ENCODE measurements around the gene ECSCR.
"Not testable (repeated sequence)": the region's sequence is repeated elsewhere in the genome, so short reads cannot be mapped to it uniquely, and the experiment has no call there.

ECSCR gene

DNA sequence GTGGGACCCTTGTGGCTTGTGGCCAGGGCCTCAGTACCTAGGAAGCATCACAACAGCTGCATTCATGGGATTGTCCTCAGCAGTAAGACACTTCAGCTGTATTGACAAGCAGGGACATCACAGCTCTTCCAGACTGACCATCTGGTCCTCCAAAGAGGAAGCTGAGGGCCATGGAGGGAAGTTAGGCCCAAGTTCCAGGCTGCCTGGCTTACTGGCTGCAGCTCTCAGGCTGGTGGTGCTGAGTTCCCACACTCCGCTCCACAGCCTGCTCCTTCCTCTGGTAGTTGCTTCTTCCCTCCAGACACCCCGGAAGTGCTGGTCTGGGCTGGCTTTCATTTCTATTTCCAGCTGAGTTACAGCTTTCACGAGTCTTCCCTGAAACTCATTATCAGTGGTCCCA, 25.7 kb upstream of the ECSCR start:
- Histone ChIP-seq H3K9ac (ENCODE audit: low read depth in 1 of 2, low read length in 2 of 2) (no peak overlapping the region), H3K9me3 (ENCODE audit: control insufficient read depth in 2 of 2, low read length in 2 of 2) (no peaks in the 10 kb centered on the region), H3K4me1 (ENCODE audit: control insufficient read depth in 2 of 2, insufficient read depth in 2 of 2, low read length in 2 of 2) (peaks cover 0 to 6% of the 10 kb centered on the region in 2 donors), H3K36me3 (ENCODE audit: control insufficient read depth in 2 of 2, insufficient read depth in 2 of 2, low read length in 2 of 2) (no peaks in the 10 kb centered on the region), H3K4me3 (ENCODE audit: low read length in 2 of 2) (no peak overlapping the region), H3K27me3 (ENCODE audit: control insufficient read depth in 2 of 2, insufficient read depth in 2 of 2, low read length in 2 of 2) (no peaks in the 10 kb centered on the region), H3K27ac (ENCODE audit: low read depth in 2 of 2, low read length in 2 of 2) (peak overlapping the region in 1 of 2 donors; percentile 68)

DNA sequence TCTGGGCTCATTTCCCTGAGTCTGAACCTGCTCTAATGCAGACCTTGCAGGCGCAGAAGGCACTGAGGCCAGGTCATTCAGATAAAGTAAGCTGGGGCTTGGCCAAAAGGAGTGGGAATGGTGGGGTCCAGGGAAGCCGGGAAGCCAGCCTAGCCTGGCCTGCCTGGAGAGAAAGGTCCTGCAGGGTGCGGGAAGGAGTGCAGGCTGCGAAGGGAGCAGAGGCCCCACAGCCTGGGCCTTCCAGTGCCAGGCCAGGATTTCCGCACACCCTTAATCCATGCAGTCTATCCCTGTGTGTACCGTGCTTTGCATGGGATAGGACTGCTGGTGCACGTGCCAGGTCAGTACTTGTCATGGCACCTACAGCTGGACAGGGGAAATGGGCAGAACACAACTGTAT, 23.7 kb upstream of the ECSCR start:
- H3K4me3 ChIP-seq (ENCODE audit: low read length in 2 of 2), result no peak overlapping the region
- H3K4me1 ChIP-seq (ENCODE audit: control insufficient read depth in 2 of 2, insufficient read depth in 2 of 2, low read length in 2 of 2), result peaks cover 17 to 19% of the 10 kb centered on the region in 2 donors
- H3K36me3 ChIP-seq (ENCODE audit: control insufficient read depth in 2 of 2, insufficient read depth in 2 of 2, low read length in 2 of 2), result no peaks in the 10 kb centered on the region
- no peak overlapping the region for H3K27ac ChIP-seq (ENCODE audit: low read depth in 2 of 2, low read length in 2 of 2)
- no peaks in the 10 kb centered on the region for H3K9me3 ChIP-seq (ENCODE audit: control insufficient read depth in 2 of 2, low read length in 2 of 2)
- H3K9ac ChIP-seq (ENCODE audit: low read depth in 1 of 2, low read length in 2 of 2), result no peak overlapping the region
- H3K27me3 ChIP-seq (ENCODE audit: control insufficient read depth in 2 of 2, insufficient read depth in 2 of 2, low read length in 2 of 2), result no peaks in the 10 kb centered on the region

DNA sequence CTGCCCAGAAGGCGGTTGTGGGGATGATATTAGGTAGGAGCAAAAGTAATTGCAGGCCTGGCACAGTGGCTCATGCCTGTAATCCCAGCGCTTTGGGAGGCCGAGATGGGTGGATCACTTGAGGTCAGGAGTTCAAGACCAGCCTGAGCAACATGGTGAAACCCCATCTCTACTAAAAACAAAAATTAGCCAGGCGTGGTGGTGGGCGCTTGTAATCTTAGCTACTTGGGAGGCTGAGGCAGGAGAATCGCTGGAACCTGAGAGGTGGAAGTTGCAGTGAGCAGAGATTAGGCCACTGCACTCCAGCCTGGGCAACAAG, 20.3 kb upstream of the ECSCR start:
- Histone ChIP-seq H3K9ac (ENCODE audit: low read depth in 1 of 2, low read length in 2 of 2) (peak overlapping the region in 1 of 2 donors; percentile 78), H3K4me1 (ENCODE audit: control insufficient read depth in 2 of 2, insufficient read depth in 2 of 2, low read length in 2 of 2) (peaks cover 25 to 28% of the 10 kb centered on the region in 2 donors), H3K27ac (ENCODE audit: low read depth in 2 of 2, low read length in 2 of 2) (peak overlapping the region; percentile 88 to 91), H3K4me3 (ENCODE audit: low read length in 2 of 2) (peak overlapping the region in 1 of 2 donors; percentile 69)
- not testable (repeated sequence) for H3K27me3 ChIP-seq (ENCODE audit: control insufficient read depth in 2 of 2, insufficient read depth in 2 of 2, low read length in 2 of 2); H3K9me3 ChIP-seq (ENCODE audit: control insufficient read depth in 2 of 2, low read length in 2 of 2); H3K36me3 ChIP-seq (ENCODE audit: control insufficient read depth in 2 of 2, insufficient read depth in 2 of 2, low read length in 2 of 2)

DNA sequence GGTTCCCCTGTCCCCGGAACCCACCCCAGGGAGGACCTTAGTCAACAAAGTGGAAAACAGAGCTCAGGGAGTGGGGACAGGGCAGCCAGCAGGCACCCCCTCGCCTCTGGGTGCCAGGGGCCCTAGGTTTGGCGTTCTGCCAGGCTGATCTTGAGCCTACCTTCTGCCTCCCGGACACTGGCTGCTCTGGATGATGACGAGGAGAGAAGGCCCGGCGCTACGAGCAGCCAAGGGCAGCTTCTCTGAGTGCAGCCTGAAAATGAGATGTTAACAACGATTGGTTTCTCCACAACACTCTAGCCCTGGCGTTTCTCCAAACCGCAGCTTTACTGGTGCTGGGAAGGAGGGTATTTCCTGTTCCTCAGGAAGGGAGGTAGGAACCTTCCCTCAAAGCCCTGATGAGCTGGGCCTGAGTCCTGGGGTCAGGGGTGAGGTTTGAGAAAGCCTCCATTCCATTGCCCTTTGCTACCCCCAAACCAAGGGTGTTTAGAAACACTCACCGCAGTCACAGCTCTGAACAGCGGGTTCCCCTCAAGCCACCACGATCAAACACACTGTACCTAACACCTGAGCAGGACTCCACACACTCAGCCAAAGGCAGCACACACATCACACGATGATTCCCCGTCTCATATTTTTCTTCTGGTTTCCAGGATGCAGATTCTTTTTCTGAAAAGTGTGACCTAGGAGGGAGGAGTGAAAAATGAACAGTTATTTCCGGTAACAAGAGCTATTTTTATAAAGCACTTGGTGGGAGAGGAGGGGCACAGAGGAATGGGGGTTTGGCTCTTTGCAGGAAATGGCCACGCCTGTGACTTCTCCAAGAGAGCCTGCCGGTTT, 19.7 kb upstream of the ECSCR start, which contains the start of gene STING1:
TSS of gene STING1 (minus strand) at position 709 of the 840 bp plus-strand sequence. CDS start 1,054 bp downstream, outside the sequence.
- Histone ChIP-seq H3K36me3 (ENCODE audit: control insufficient read depth in 2 of 2, insufficient read depth in 2 of 2, low read length in 2 of 2) (peaks cover 7 to 13% of the 10 kb centered on the region in 2 donors), H3K9ac (ENCODE audit: low read depth in 1 of 2, low read length in 2 of 2) (peak within 1 kb of the TSS; percentile 76 to 78), H3K4me1 (ENCODE audit: control insufficient read depth in 2 of 2, insufficient read depth in 2 of 2, low read length in 2 of 2) (peaks cover 25 to 28% of the 10 kb centered on the region in 2 donors), H3K27ac (ENCODE audit: low read depth in 2 of 2, low read length in 2 of 2) (peak within 1 kb of the TSS; percentile 88 to 91), H3K9me3 (ENCODE audit: control insufficient read depth in 2 of 2, low read length in 2 of 2) (no peaks in the 10 kb centered on the region), H3K27me3 (ENCODE audit: control insufficient read depth in 2 of 2, insufficient read depth in 2 of 2, low read length in 2 of 2) (no peaks in the 10 kb centered on the region), H3K4me3 (ENCODE audit: low read length in 2 of 2) (peak within 1 kb of the TSS; percentile 65 to 69)

DNA sequence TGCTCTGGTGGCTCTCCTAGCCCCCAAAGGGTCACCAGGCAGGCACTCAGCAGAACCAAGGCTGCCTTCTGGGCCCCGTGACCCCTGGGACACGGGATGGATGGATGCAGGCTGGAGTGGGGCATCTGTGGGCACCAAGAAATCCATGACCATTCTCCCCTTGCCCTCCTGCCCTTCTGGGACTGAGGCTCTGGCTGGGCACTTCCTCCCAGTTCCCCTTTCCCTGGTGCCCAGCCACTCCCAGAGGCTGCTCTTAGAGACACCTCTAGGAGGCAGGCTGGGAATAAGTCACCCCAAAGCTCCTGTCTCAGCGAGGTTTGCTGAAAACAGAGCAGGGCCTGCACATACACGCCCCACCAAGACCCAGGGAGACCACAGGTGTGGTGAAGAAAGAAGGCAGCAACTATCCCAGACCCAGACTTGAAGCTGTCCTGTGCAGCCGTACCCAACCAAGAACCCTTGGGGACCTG, 19.1 kb upstream of the ECSCR start:
- no peaks in the 10 kb centered on the region for H3K27me3 ChIP-seq (ENCODE audit: control insufficient read depth in 2 of 2, insufficient read depth in 2 of 2, low read length in 2 of 2)
- H3K27ac ChIP-seq (ENCODE audit: low read depth in 2 of 2, low read length in 2 of 2), result peak overlapping the region; percentile 88 to 91
- peak overlapping the region; percentile 76 to 78 for H3K9ac ChIP-seq (ENCODE audit: low read depth in 1 of 2, low read length in 2 of 2)
- H3K36me3 ChIP-seq (ENCODE audit: control insufficient read depth in 2 of 2, insufficient read depth in 2 of 2, low read length in 2 of 2), result peaks cover 7 to 16% of the 10 kb centered on the region in 2 donors
- no peaks in the 10 kb centered on the region for H3K9me3 ChIP-seq (ENCODE audit: control insufficient read depth in 2 of 2, low read length in 2 of 2)
- H3K4me1 ChIP-seq (ENCODE audit: control insufficient read depth in 2 of 2, insufficient read depth in 2 of 2, low read length in 2 of 2), result peaks cover 25 to 28% of the 10 kb centered on the region in 2 donors
- peak overlapping the region; percentile 65 to 69 for H3K4me3 ChIP-seq (ENCODE audit: low read length in 2 of 2)

DNA sequence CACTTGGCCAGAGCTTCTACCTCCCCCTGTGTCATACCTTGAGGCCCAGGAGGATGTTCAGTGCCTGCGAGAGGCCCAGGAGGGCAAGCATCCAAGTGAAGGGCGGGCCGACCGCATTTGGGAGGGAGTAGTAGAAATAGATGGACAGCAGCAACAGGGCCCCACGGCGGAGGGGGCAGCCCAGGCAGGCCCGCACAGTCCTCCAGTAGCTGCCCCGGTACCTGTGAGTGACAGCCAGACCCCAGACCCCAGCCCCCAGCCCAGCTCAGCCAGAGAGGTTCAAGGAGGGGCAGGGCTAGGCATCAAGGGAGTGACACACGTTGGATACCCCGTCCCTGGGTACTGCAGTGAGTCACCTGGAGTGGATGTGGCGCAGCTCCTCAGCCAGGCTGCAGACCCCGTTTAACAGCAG, 18.6 kb upstream of the ECSCR start:
- H3K4me1 ChIP-seq (ENCODE audit: control insufficient read depth in 2 of 2, insufficient read depth in 2 of 2, low read length in 2 of 2), result peaks cover 25 to 28% of the 10 kb centered on the region in 2 donors
- peaks cover 7 to 16% of the 10 kb centered on the region in 2 donors for H3K36me3 ChIP-seq (ENCODE audit: control insufficient read depth in 2 of 2, insufficient read depth in 2 of 2, low read length in 2 of 2)
- peak overlapping the region; percentile 65 to 69 for H3K4me3 ChIP-seq (ENCODE audit: low read length in 2 of 2)
- no peaks in the 10 kb centered on the region for H3K9me3 ChIP-seq (ENCODE audit: control insufficient read depth in 2 of 2, low read length in 2 of 2)
- H3K27me3 ChIP-seq (ENCODE audit: control insufficient read depth in 2 of 2, insufficient read depth in 2 of 2, low read length in 2 of 2), result no peaks in the 10 kb centered on the region
- peak overlapping the region; percentile 76 to 78 for H3K9ac ChIP-seq (ENCODE audit: low read depth in 1 of 2, low read length in 2 of 2)
- H3K27ac ChIP-seq (ENCODE audit: low read depth in 2 of 2, low read length in 2 of 2), result peak overlapping the region; percentile 88 to 91

DNA sequence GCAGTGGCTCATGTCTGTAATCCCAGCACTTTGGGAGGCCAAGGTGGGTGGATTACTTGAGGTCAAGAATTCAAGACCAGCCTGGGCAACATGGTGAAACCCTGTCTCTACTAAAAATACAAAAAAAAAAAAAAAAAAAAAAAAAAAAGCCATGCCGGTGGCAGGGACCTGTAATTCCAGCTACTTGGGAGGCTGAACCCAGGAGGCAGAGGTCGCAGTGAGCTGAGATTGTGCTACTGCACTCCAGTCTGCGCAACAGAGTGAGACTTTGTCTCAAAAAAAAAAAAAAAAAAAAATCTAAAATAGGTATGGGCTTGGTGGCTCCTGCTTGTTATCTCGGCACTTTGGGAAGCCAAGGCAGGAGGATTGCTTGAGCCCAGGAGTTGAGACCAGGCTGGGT, 17.2 kb upstream of the ECSCR start:
- H3K4me3 ChIP-seq (ENCODE audit: low read length in 2 of 2); H3K9ac ChIP-seq (ENCODE audit: low read depth in 1 of 2, low read length in 2 of 2); H3K27ac ChIP-seq (ENCODE audit: low read depth in 2 of 2, low read length in 2 of 2); H3K27me3 ChIP-seq (ENCODE audit: control insufficient read depth in 2 of 2, insufficient read depth in 2 of 2, low read length in 2 of 2); H3K9me3 ChIP-seq (ENCODE audit: control insufficient read depth in 2 of 2, low read length in 2 of 2): not testable (repeated sequence)
- H3K36me3 ChIP-seq (ENCODE audit: control insufficient read depth in 2 of 2, insufficient read depth in 2 of 2, low read length in 2 of 2), result peaks cover 7 to 20% of the 10 kb centered on the region in 2 donors
- H3K4me1 ChIP-seq (ENCODE audit: control insufficient read depth in 2 of 2, insufficient read depth in 2 of 2, low read length in 2 of 2), result peaks cover 39 to 41% of the 10 kb centered on the region in 2 donors

DNA sequence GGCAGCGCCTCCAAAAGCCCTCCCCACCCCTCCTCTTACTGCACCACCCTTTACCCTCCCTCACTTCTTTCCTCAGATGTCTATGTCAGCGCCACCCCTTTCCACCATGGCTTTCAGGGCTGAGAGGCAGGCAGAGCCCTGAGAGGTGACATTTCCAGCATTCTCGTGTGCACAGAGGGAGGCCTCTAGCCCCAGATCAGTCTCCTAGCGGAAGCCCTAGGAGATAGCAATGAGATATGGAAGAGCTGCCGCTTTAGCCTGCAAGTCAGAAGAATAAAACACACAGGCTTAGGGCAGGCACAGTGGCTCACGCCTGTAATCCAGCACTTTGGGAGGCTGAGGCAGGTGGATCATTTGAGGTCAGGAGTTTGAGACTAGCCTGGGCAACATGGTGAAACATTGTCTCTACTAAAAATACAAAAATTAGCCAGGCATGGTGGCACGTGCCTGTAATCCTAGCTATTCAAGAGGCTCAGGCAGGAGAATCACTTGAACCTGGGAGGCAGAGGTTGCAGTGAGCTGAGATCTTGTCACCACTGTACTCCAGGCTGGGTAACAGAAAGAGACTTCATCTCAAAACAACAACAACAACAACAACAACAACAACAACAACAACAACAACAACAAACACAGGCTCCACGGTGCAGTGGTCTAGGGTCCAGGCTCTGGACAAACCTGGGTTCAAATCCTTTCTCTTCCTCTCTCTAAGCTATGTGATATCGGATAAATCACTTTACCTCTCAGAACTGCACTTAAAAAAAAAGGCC, 16.3 kb upstream of the ECSCR start:
- not testable (repeated sequence) for H3K27ac ChIP-seq (ENCODE audit: low read depth in 2 of 2, low read length in 2 of 2)
- Histone ChIP-seq H3K36me3 (ENCODE audit: control insufficient read depth in 2 of 2, insufficient read depth in 2 of 2, low read length in 2 of 2) (peaks cover 7 to 20% of the 10 kb centered on the region in 2 donors), H3K4me1 (ENCODE audit: control insufficient read depth in 2 of 2, insufficient read depth in 2 of 2, low read length in 2 of 2) (peaks cover 39 to 41% of the 10 kb centered on the region in 2 donors)

DNA sequence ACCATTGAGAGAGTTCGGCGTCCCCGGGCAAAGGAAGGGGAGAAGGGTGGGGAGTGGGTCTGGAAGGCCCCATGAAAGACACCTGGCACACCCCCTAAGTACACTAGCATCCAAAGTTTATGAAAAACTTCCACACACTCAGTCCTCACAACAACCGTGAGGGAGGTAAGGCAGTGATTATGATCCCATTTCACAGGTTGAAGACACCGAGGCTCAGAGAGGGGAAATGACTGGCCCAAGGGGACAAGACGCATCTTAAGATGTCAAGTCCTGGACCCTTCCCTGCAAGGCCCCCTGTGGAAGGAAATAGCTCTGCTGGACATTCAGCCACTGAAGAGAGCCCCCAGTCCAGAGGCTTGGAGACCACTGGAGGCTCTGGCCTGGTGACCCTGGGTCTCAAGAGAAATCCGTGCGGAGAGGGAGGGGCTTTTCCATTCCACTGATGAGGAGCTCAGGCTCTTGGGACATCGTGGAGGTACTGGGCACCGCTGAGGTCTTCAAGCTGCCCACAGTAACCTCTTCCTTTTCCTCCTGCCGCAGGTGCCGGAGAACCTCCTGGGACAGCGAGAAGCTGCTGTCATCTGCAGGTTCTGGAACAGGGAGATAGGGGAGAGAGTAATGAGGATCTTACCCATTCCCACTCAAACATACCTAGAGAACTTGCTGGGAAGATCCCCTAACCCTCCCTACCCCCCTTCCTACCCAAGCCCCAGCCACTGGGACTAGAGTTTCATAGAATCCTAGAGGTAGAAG, 13.5 kb upstream of the ECSCR start:
- peaks cover 29 to 33% of the 10 kb centered on the region in 2 donors for H3K4me1 ChIP-seq (ENCODE audit: control insufficient read depth in 2 of 2, insufficient read depth in 2 of 2, low read length in 2 of 2)
- H3K9me3 ChIP-seq (ENCODE audit: control insufficient read depth in 2 of 2, low read length in 2 of 2), result no peaks in the 10 kb centered on the region
- H3K27me3 ChIP-seq (ENCODE audit: control insufficient read depth in 2 of 2, insufficient read depth in 2 of 2, low read length in 2 of 2), result no peaks in the 10 kb centered on the region
- peaks cover 7 to 20% of the 10 kb centered on the region in 2 donors for H3K36me3 ChIP-seq (ENCODE audit: control insufficient read depth in 2 of 2, insufficient read depth in 2 of 2, low read length in 2 of 2)
- H3K4me3 ChIP-seq (ENCODE audit: low read length in 2 of 2), result no peak overlapping the region
- peak overlapping the region; percentile 43 to 49 for H3K27ac ChIP-seq (ENCODE audit: low read depth in 2 of 2, low read length in 2 of 2)
- no peak overlapping the region for H3K9ac ChIP-seq (ENCODE audit: low read depth in 1 of 2, low read length in 2 of 2)

More for the DNA sequence above, 16.3 kb upstream of the ECSCR start:
- H3K9me3 ChIP-seq (ENCODE audit: control insufficient read depth in 2 of 2, low read length in 2 of 2); H3K9ac ChIP-seq (ENCODE audit: low read depth in 1 of 2, low read length in 2 of 2); H3K4me3 ChIP-seq (ENCODE audit: low read length in 2 of 2); H3K27me3 ChIP-seq (ENCODE audit: control insufficient read depth in 2 of 2, insufficient read depth in 2 of 2, low read length in 2 of 2): not testable (repeated sequence)
